PC-3 (cell line): Measurements from ENCODE around the gene PRICKLE2. TPM values are rescaled to one million over a fixed set of nuclear protein-coding genes. Genes with fewer than 3 reads are reported as not detected.
A peak's percentile ranks its signal among the peaks of the same experiment; 100 is the strongest.

ENCODE experiments used
- ATAC-seq: fragments of 200-7000 bp; cut with Tn5 transposase; 2 replicates; pipeline ENCODE4 v1.9.1; 2020; ENCODE audit warnings: mild to moderate bottlenecking, moderate library complexity
- BruUV-seq: library from RNA; stranded (reverse); fragments of 400-500 nt; replicated peaks from 2 replicates; lab custom pipeline; 2021; lab: Mats Ljungman, UMichigan
- CTCF ChIA-PET: fragments of 300-600 bp; sonication (Branson Sonifier 250); formaldehyde crosslinking; loops from one replicate; lab custom pipeline; 2022; ENCODE audit warnings: antibody characterized with exemption; lab: Charles Lee
- POLR2A ChIA-PET: fragments of 300-600 bp; sonication (Branson Sonifier 250); formaldehyde crosslinking; loops from one replicate; lab custom pipeline; 2022; ENCODE audit warnings: antibody characterized with exemption; ENCODE audit not compliant: unreplicated experiment; lab: Charles Lee
- DNase-seq: peaks from one replicate; pipeline ENCODE4 v3.0.0-alpha.2; 2015
- H2AFZ ChIP-seq: fragments of 300-600 bp; sonication (generic); 2 replicates; pipeline ENCODE4 v1.6.0; 2016; ENCODE audit warnings: antibody characterized with exemption, low read length
- H3F3A ChIP-seq: fragments of 300-600 bp; sonication (generic); one replicate; pipeline ENCODE4 v1.6.0; 2017; ENCODE audit warnings: antibody characterized with exemption, low read length, control low read depth, mild to moderate bottlenecking; ENCODE audit not compliant: unreplicated experiment
- H3K27ac ChIP-seq: fragments of 300-600 bp; sonication (generic); 2 replicates; pipeline ENCODE4 v1.5.1; 2016; ENCODE audit warnings: mild to moderate bottlenecking, low read length
- H3K27me3 ChIP-seq: fragments of 300-600 bp; sonication (generic); 2 replicates; pipeline ENCODE4 v1.6.1; 2016; ENCODE audit warnings: low read length, mixed read lengths
- H3K36me3 ChIP-seq: fragments of 300-600 bp; sonication (generic); 2 replicates; pipeline ENCODE4 v1.6.1; 2016; ENCODE audit warnings: low read depth, mixed run types, low read length, mixed read lengths
- H3K4me1 ChIP-seq: fragments of 300-600 bp; sonication (generic); 2 replicates; pipeline ENCODE4 v1.5.1; 2016; ENCODE audit warnings: low read length; ENCODE audit not compliant: insufficient read depth
- H3K4me2 ChIP-seq: fragments of 300-600 bp; sonication (generic); 2 replicates; pipeline ENCODE4 v1.6.0; 2016; ENCODE audit warnings: low read length
- H3K4me3 ChIP-seq: fragments of 300-600 bp; sonication (generic); 2 replicates; pipeline ENCODE4 v1.5.1; 2016; ENCODE audit warnings: mild to moderate bottlenecking, low read length, mixed read lengths
- H3K79me2 ChIP-seq: fragments of 300-600 bp; sonication (generic); 2 replicates; pipeline ENCODE4 v1.6.1; 2017; ENCODE audit warnings: low read length, mixed read lengths
- H3K9ac ChIP-seq: fragments of 300-600 bp; sonication (generic); 2 replicates; pipeline ENCODE4 v1.6.0; 2016; ENCODE audit warnings: mild to moderate bottlenecking, low read length
- H3K9me2 ChIP-seq: fragments of 300-600 bp; sonication (generic); replicated peaks from 2 replicates; pipeline ENCODE4 v1.6.1; 2016; ENCODE audit warnings: mixed run types, low read length, mixed read lengths
- H3K9me3 ChIP-seq: fragments of 300-600 bp; sonication (generic); 2 replicates; pipeline ENCODE4 v1.6.1; 2016; ENCODE audit warnings: low read length, mixed read lengths
- H4K20me1 ChIP-seq: fragments of 300-600 bp; sonication (generic); 2 replicates; pipeline ENCODE4 v1.6.1; 2016; ENCODE audit warnings: low read length, mixed read lengths
- CTCF ChIP-seq: fragments of 300-600 bp; sonication (generic); conservative IDR thresholded peaks from 2 replicates; pipeline ENCODE4 v1.5.1; 2017; ENCODE audit warnings: antibody characterized with exemption, low read depth, mild to moderate bottlenecking, low read length
- EZH2 ChIP-seq: fragments of 300-600 bp; sonication (generic); IDR thresholded peaks from one replicate; pipeline ENCODE4 v1.6.1; 2017; ENCODE audit warnings: antibody characterized with exemption, mild to moderate bottlenecking, low read length; ENCODE audit not compliant: unreplicated experiment
- EZH2phosphoT487 ChIP-seq: fragments of 300-600 bp; sonication (generic); IDR thresholded peaks from 2 replicates; pipeline ENCODE4 v1.6.1; 2018; ENCODE audit warnings: mild to moderate bottlenecking, antibody characterized with exemption, low read length, borderline replicate concordance
- intact Hi-C: fragments of 100-400 bp; cut with micrococcal nuclease; formaldehyde crosslinking; loops from 2 replicates; pipeline ENCODE4 v1.9.0; 2023
- total RNA-seq: library from RNA; depleted of rRNA; stranded (reverse); fragments of >200 nt; gene quantifications from 2 replicates; pipeline ENCODE4 v1.2.3, GENCODE V29; 2014

Gene PRICKLE2
- total RNA-seq, 1 experiment from 2014 or later: 1.8 TPM

DNA sequence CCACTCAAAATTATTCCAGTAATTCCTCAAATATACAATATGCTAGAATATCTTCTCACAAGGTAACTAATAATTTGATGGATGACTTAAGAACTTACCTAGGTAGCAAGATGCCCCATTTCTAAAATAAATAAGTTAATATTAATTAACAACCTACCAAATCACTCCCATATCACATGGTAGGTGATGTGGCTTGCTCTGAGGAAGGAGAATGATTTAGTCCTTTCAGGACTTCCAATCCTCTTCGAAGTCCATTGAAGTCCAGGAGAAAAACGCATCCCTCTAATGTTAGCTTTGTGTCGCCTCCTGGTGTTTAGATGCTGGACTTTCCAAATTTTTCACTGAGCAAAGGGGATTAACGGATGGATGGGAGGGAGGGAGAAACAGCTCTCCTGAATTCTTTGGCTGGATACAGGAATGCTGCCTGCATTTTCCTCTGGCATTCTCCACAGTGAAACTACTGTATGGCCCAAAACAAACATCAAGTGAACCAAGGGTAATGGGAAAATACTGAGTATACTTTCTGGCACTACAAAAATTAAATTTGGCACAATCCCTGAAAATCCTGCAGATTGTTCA lies 58.6 kb downstream of the PRICKLE2 start:
- ChIA-PET POLR2A (no interaction called here), CTCF (no interaction called here)
- Histone ChIP-seq H3K9me3 (no peaks in the 10 kb centered on the region), H3K4me1 (peaks cover 38% of the 10 kb centered on the region), H3K9ac (no peak overlapping the region), H4K20me1 (no peaks in the 10 kb centered on the region), H3K79me2 (no peaks in the 10 kb centered on the region), H3K27me3 (no peaks in the 10 kb centered on the region), H3K9me2 (no peaks in the 10 kb centered on the region), H3F3A (no peaks in the 10 kb centered on the region), H2AFZ (no peak overlapping the region), H3K4me3 (no peak overlapping the region), H3K36me3 (no peaks in the 10 kb centered on the region), H3K4me2 (no peak overlapping the region), H3K27ac (peak overlapping the region; percentile 65)
- no TSS peak for BruUV-seq
- TF ChIP-seq CTCF (peak; percentile 48), EZH2 (no peak)
- intact Hi-C loops: loop anchor here (2.0 kb wide), 1 partner anchor 136 kb away; no protein-coding TSS in a partner anchor
- DNase-seq (peak; percentile 36), ATAC-seq (no peak; the same call in 1 of the 2 replicates)

- H3F3A ChIP-seq: no peaks in the 10 kb centered on the region
Measured at GRCh38 chr3:64164349-64164748, 60.9 kb downstream of the PRICKLE2 start.

More at GRCh38 chr3:64164349-64164748, 60.9 kb downstream of the PRICKLE2 start:
- ChIA-PET CTCF (no interaction called here), POLR2A (no interaction called here)
- ATAC-seq (no peak), DNase-seq (no peak)
- Histone ChIP-seq H3K27ac (peak overlapping the region; percentile 76), H3K4me2 (no peak overlapping the region), H3K79me2 (no peaks in the 10 kb centered on the region), H3K36me3 (no peaks in the 10 kb centered on the region), H4K20me1 (no peaks in the 10 kb centered on the region), H3K27me3 (no peaks in the 10 kb centered on the region), H3K9me3 (no peaks in the 10 kb centered on the region), H3K4me3 (no peak overlapping the region), H3K9ac (peak overlapping the region; percentile 22; the same call in 1 of the 2 replicates), H3K9me2 (no peaks in the 10 kb centered on the region), H2AFZ (no peak overlapping the region), H3K4me1 (peaks cover 46% of the 10 kb centered on the region)
- intact Hi-C loops: loop anchor here (5.0 kb wide), 1 partner anchor 233 kb away; no protein-coding TSS in a partner anchor
- BruUV-seq: no TSS peak
- no peak for TF ChIP-seq CTCF
- TF ChIP-seq EZH2phosphoT487: no peak
- TF ChIP-seq EZH2: no peak
